C1 segment of cervical spinal cord (tissue), 14 donors: Measurements from ENCODE around the gene GMPR2.
"Not testable (repeated sequence)": the region's sequence is repeated elsewhere in the genome, so short reads cannot be mapped to it uniquely, and the experiment has no call there.

Experiments used
- DNase-seq, 14 donors: peaks; one replicate each; lab custom pipeline; 2025; lab: John Stamatoyannopoulos, UW

GMPR2 gene

GRCh38 chr14:24198814-24199524 lies 33.8 kb upstream of the GMPR2 start:
- no peak for DNase-seq

- not testable (repeated sequence) for DNase-seq
Measured at GRCh38 chr14:24202538-24202937, 30.2 kb upstream of the GMPR2 start.

- not testable (repeated sequence) for DNase-seq
Measured at GRCh38 chr14:24203249-24203886, 29.4 kb upstream of the GMPR2 start.

GRCh38 chr14:24204163-24205146 lies 28.3 kb upstream of the GMPR2 start:
- no peak for DNase-seq

- DNase-seq = no peak
Measured at GRCh38 chr14:24206260-24207103, 26.2 kb upstream of the GMPR2 start.

GRCh38 chr14:24207104-24207551 lies 25.6 kb upstream of the GMPR2 start:
- DNase-seq = no peak

- no peak for DNase-seq
Measured at GRCh38 chr14:24207625-24208024, 25.1 kb upstream of the GMPR2 start.

GRCh38 chr14:24211311-24211710 lies 21.4 kb upstream of the GMPR2 start:
- DNase-seq = no peak

- DNase-seq = peak; percentile 54 to 94 (median 87)
Measured at GRCh38 chr14:24212924-24213865, 19.5 kb upstream of the GMPR2 start, which contains the start of gene CHMP4A. Gene CHMP4A, minus strand, starts transcription at chr14:24213488. Its CDS starts 49 bp downstream, at chr14:24213439.

- DNase-seq = no peak
Measured at GRCh38 chr14:24213866-24214662, 18.7 kb upstream of the GMPR2 start.

GRCh38 chr14:24215495-24216344 lies 17.0 kb upstream of the GMPR2 start, which contains the start of gene MDP1:
Gene MDP1, minus strand, starts transcription at chr14:24216066. Its CDS starts 111 bp downstream, at chr14:24215955.
- DNase-seq = peak in 13 of 14 donors; percentile 47 to 87 (median 72)

- no peak for DNase-seq
Measured at GRCh38 chr14:24216345-24216699, 16.4 kb upstream of the GMPR2 start.

- not testable (repeated sequence) for DNase-seq
Measured at GRCh38 chr14:24216876-24217275, 15.9 kb upstream of the GMPR2 start.

GRCh38 chr14:24219080-24219479 lies 13.6 kb upstream of the GMPR2 start:
- no peak for DNase-seq

GRCh38 chr14:24219521-24219920 lies 13.2 kb upstream of the GMPR2 start:
- no peak for DNase-seq

GRCh38 chr14:24222987-24223386 lies 9.7 kb upstream of the GMPR2 start:
- not testable (repeated sequence) for DNase-seq

- no peak for DNase-seq
Measured at GRCh38 chr14:24224618-24225071, 8.1 kb upstream of the GMPR2 start.

GRCh38 chr14:24226473-24226872 lies 6.3 kb upstream of the GMPR2 start:
- DNase-seq = no peak
